IMR-90 (cell line): Measurements from ENCODE around the gene GOLT1B.

ENCODE experiments used
- BHLHE40 ChIP-seq: fragments of 150-350 bp; IDR thresholded peaks from 2 replicates; pipeline ENCODE4 v1.6.1; 2016; ENCODE audit warnings: mild to moderate bottlenecking, low read depth, low read length
- CEBPB ChIP-seq: IDR thresholded peaks from 2 replicates; pipeline ENCODE4 v1.6.1; 2012; ENCODE audit warnings: low read depth, low read length, improper control_type of control experiment
- CHD1 ChIP-seq: IDR thresholded peaks from 2 replicates; pipeline ENCODE4 v1.6.1; 2012; ENCODE audit warnings: low read depth, low read length, improper control_type of control experiment
- MAFK ChIP-seq: IDR thresholded peaks from 2 replicates; pipeline ENCODE4 v1.6.1; 2012; ENCODE audit warnings: low read depth, low read length, improper control_type of control experiment
- MAZ ChIP-seq: IDR thresholded peaks from 2 replicates; pipeline ENCODE4 v1.6.1; 2012; ENCODE audit warnings: low read depth, mild to moderate bottlenecking, low read length, improper control_type of control experiment, moderate library complexity, borderline replicate concordance
- MXI1 ChIP-seq: IDR thresholded peaks from 2 replicates; pipeline ENCODE4 v1.6.1; 2012; ENCODE audit warnings: low read depth, mild to moderate bottlenecking, low read length, moderate library complexity, borderline replicate concordance
- NFE2L2 ChIP-seq: fragments of 150-350 bp; IDR thresholded peaks from 2 replicates; pipeline ENCODE4 v1.6.1; 2016; ENCODE audit warnings: low read depth, mild to moderate bottlenecking, low read length
- POLR2A ChIP-seq: IDR thresholded peaks from 2 replicates; pipeline ENCODE4 v1.6.1; 2012; ENCODE audit warnings: mild to moderate bottlenecking, low read depth, low read length
- RAD21 ChIP-seq: IDR thresholded peaks from 2 replicates; pipeline ENCODE4 v1.6.1; 2012; ENCODE audit warnings: low read length, improper control_type of control experiment
- RFX5 ChIP-seq: IDR thresholded peaks from 2 replicates; pipeline ENCODE4 v1.8.0; 2012; ENCODE audit warnings: low read depth, mild to moderate bottlenecking, low read length, moderate library complexity
- SMC3 ChIP-seq: fragments of 150-350 bp; IDR thresholded peaks from 2 replicates; pipeline ENCODE4 v1.6.1; 2016; ENCODE audit warnings: low read depth, mild to moderate bottlenecking, antibody characterized with exemption, low read length, moderate library complexity
- TF ChIP-seq, protein P1 (sequence below): conservative IDR thresholded peaks from 2 replicates; pipeline ENCODE4 v1.5.1; 2012; ENCODE audit warnings: mild to moderate bottlenecking, low read depth, low read length, improper control_type of control experiment
- TF ChIP-seq, protein P2 (sequence below): fragments of 150-350 bp; IDR thresholded peaks from 2 replicates; pipeline ENCODE4 v1.6.1; 2017; ENCODE audit warnings: mild to moderate bottlenecking, antibody characterized with exemption, low read length, low read depth
- TF ChIP-seq, protein P3 (sequence below): fragments of 150-350 bp; IDR thresholded peaks from 2 replicates; pipeline ENCODE4 v1.6.1; 2016; ENCODE audit warnings: low read depth, mild to moderate bottlenecking, low read length, moderate library complexity, borderline replicate concordance

DNA sequence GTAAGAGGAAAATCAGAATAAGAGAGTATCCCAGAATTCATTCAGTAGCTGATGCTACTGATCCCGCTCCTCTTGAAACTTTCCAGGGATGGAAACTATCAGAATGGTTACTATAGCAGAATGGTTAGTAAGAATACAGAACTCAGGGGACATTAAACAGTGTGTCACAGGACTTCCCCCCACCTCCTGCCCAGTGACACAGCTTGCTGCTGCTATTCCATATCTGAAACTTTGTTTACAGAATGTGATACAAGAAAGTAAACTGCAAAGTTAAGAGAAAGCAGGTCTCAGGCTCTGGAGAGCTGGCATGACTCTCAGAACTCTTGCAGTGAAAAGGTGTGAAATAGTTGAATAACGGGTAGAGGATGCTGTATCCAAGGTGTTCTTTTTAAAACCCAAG is 27.9 kb downstream of the GOLT1B start:
- TF ChIP-seq MAZ (no peak), RFX5 (no peak), SMC3 (no peak), BHLHE40 (no peak), POLR2A (no peak), MAFK (no peak), MXI1 (no peak), CEBPB (no peak), RAD21 (no peak), NFE2L2 (no peak), CHD1 (no peak)
- TF ChIP-seq, protein P1, sequence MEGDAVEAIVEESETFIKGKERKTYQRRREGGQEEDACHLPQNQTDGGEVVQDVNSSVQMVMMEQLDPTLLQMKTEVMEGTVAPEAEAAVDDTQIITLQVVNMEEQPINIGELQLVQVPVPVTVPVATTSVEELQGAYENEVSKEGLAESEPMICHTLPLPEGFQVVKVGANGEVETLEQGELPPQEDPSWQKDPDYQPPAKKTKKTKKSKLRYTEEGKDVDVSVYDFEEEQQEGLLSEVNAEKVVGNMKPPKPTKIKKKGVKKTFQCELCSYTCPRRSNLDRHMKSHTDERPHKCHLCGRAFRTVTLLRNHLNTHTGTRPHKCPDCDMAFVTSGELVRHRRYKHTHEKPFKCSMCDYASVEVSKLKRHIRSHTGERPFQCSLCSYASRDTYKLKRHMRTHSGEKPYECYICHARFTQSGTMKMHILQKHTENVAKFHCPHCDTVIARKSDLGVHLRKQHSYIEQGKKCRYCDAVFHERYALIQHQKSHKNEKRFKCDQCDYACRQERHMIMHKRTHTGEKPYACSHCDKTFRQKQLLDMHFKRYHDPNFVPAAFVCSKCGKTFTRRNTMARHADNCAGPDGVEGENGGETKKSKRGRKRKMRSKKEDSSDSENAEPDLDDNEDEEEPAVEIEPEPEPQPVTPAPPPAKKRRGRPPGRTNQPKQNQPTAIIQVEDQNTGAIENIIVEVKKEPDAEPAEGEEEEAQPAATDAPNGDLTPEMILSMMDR, result no peak
- TF ChIP-seq, protein P2, sequence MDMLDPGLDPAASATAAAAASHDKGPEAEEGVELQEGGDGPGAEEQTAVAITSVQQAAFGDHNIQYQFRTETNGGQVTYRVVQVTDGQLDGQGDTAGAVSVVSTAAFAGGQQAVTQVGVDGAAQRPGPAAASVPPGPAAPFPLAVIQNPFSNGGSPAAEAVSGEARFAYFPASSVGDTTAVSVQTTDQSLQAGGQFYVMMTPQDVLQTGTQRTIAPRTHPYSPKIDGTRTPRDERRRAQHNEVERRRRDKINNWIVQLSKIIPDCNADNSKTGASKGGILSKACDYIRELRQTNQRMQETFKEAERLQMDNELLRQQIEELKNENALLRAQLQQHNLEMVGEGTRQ, result no peak
- TF ChIP-seq, protein P3, sequence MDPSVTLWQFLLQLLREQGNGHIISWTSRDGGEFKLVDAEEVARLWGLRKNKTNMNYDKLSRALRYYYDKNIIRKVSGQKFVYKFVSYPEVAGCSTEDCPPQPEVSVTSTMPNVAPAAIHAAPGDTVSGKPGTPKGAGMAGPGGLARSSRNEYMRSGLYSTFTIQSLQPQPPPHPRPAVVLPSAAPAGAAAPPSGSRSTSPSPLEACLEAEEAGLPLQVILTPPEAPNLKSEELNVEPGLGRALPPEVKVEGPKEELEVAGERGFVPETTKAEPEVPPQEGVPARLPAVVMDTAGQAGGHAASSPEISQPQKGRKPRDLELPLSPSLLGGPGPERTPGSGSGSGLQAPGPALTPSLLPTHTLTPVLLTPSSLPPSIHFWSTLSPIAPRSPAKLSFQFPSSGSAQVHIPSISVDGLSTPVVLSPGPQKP, result no peak
